HepG2 (cell line): ENCODE measurements around the gene DGKB. TPM values are rescaled to one million over a fixed set of nuclear protein-coding genes. Genes with fewer than 3 reads are reported as not detected.

Source experiments
- ATAC-seq: fragments of 200-7000 bp; cut with Tn5 transposase; 3 replicates; pipeline ENCODE4 v1.9.1; 2020; ENCODE audit warnings: mild to moderate bottlenecking, moderate library complexity
- BruUV-seq: library from RNA; stranded (reverse); fragments of 400-500 nt; replicated peaks from 2 replicates; lab custom pipeline; 2021; lab: Mats Ljungman, UMichigan
- CTCF ChIA-PET: fragments of 300-600 bp; formaldehyde crosslinking; extraction: SDS; loops from one replicate; lab custom pipeline; 2021; ENCODE audit warnings: low total read pairs, inconsistent platforms, low intra/inter-chr PET ratio; lab: Yijun Ruan, JAX
- POLR2A ChIA-PET: fragments of 350-600 bp; sonication (Branson Sonifier 250); formaldehyde crosslinking; loops from one replicate; lab custom pipeline; 2020; ENCODE audit warnings: antibody characterized with exemption, inconsistent platforms; lab: Yijun Ruan, JAX
- DNase-seq: peaks from one replicate; pipeline ENCODE4 v3.0.0-alpha.2; 2015; ENCODE audit warnings: low spot score
- FAIRE-seq: peaks from 3 replicates; lab custom pipeline; 2011; peaks lifted over from hg19 to GRCh38; lab: Jason Lieb, UNC
- H2AFZ ChIP-seq: one replicate; pipeline ENCODE4 v1.6.1; 2011; ENCODE audit warnings: low read length, inconsistent platforms
- H3K27ac ChIP-seq: fragments of 300-600 bp; 3 replicates; pipeline ENCODE4 v1.8.0; 2011; ENCODE audit warnings: mixed run types, mild to moderate bottlenecking, mixed read lengths, low read length, inconsistent platforms; ENCODE audit not compliant: insufficient read depth; ENCODE audit errors: extremely low read length
- H3K27me3 ChIP-seq, 2 experiments: fragments of 200-600 bp in 1 of 2; 2 replicates in 1 of 2; 3 replicates in 1 of 2; pipeline versions ENCODE4 v1.6.0 to v1.8.0; 2011; ENCODE audit warnings: low read length in 2 of 2, mild to moderate bottlenecking in 2 of 2, moderate library complexity in 2 of 2, inconsistent platforms in 1 of 2; ENCODE audit not compliant: insufficient read depth in 2 of 2, control insufficient read depth in 1 of 2
- H3K36me3 ChIP-seq, 2 experiments: fragments of 200-600 bp in 1 of 2; replicated peaks in 1 of 2; 2 replicates in 1 of 2; 3 replicates in 1 of 2; pipeline versions ENCODE4 v1.5.1 to v1.8.0; 2011; ENCODE audit warnings: low read length in 2 of 2, inconsistent platforms in 1 of 2; ENCODE audit not compliant: insufficient read depth in 2 of 2, control insufficient read depth in 1 of 2
- H3K4me1 ChIP-seq: 2 replicates; pipeline ENCODE4 v1.5.1; 2012; ENCODE audit warnings: low read length, inconsistent platforms; ENCODE audit not compliant: insufficient read depth
- H3K4me2 ChIP-seq: 2 replicates; pipeline ENCODE4 v1.6.0; 2011; ENCODE audit warnings: low read depth, low read length, inconsistent platforms
- H3K4me3 ChIP-seq, 3 experiments: fragments of 200-600 bp in 1 of 3; sonication (generic), shearing (Covaris generic) in 1 of 3; replicated peaks in 1 of 3; 2 replicates each; pipeline ENCODE4 v1.5.1; 2011 to 2016; ENCODE audit warnings: low read length in 3 of 3, inconsistent platforms in 2 of 3, low read depth in 2 of 3, mild to moderate bottlenecking in 2 of 3, control low read depth in 1 of 3, mixed read lengths in 1 of 3; ENCODE audit not compliant: insufficient read depth in 1 of 3
- H3K79me2 ChIP-seq: one replicate; pipeline ENCODE4 v1.6.1; 2011; ENCODE audit warnings: low read length, inconsistent platforms; ENCODE audit not compliant: insufficient read depth
- H3K9ac ChIP-seq: 2 replicates; pipeline ENCODE4 v1.6.0; 2011; ENCODE audit warnings: mild to moderate bottlenecking, low read depth, low read length, inconsistent platforms; ENCODE audit not compliant: insufficient read depth
- H3K9me3 ChIP-seq: 2 replicates; pipeline ENCODE4 v1.5.1; 2012; ENCODE audit warnings: mild to moderate bottlenecking, low read length
- H4K20me1 ChIP-seq: 2 replicates; pipeline ENCODE4 v1.6.0; 2011; ENCODE audit warnings: inconsistent platforms, mild to moderate bottlenecking, low read length, moderate library complexity; ENCODE audit not compliant: insufficient read depth
- CBX5 ChIP-seq: sonication (generic); formaldehyde crosslinking; IDR thresholded peaks from 2 replicates; pipeline ENCODE4 v1.4.0; 2020; ENCODE audit warnings: missing genetic modification reagents, borderline replicate concordance
- NFIC ChIP-seq: IDR thresholded peaks from 2 replicates; pipeline ENCODE4 v1.6.1; 2012; ENCODE audit warnings: mild to moderate bottlenecking, low read length, inconsistent platforms
- PTBP1 ChIP-seq: fragments of 200-400 bp; formaldehyde crosslinking; IDR thresholded peaks from 2 replicates; pipeline ENCODE4 v1.6.1; 2018; ENCODE audit warnings: low read length, low read depth; ENCODE audit not compliant: poor library complexity, severe bottlenecking
- ZNF431 ChIP-seq: sonication (generic); formaldehyde crosslinking; IDR thresholded peaks from 2 replicates; pipeline ENCODE4 v1.9.0; 2022; ENCODE audit warnings: missing genetic modification reagents, low read depth, mild to moderate bottlenecking, borderline replicate concordance
- ZNF781 ChIP-seq: sonication (generic); formaldehyde crosslinking; IDR thresholded peaks from 2 replicates; pipeline ENCODE4 v1.5.1; 2020; ENCODE audit warnings: borderline replicate concordance, mild to moderate bottlenecking, missing genetic modification reagents; ENCODE audit errors: not compliant biosample characterization
- WGBS: methylation state at CpG from one replicate; pipeline ENCODE4 v1.1.6; 2017; ENCODE audit warnings: low lambda C conversion rate; 5-methylcytosine and 5-hydroxymethylcytosine counted together
- in situ Hi-C: cut with HindIII; loops from 2 replicates; pipeline ENCODE4 v1.10.0; 2017; ENCODE audit warnings: low pct_unique_long_range_greater_than_20kb; ENCODE audit not compliant: extremely low pct_ligation_motif_present
- intact Hi-C: fragments of 100-400 bp; cut with micrococcal nuclease; formaldehyde crosslinking; loops from one replicate; pipeline ENCODE4 v1.10.0; 2022; ENCODE audit not compliant: unreplicated experiment
- polyA plus RNA-seq, 8 experiments: library from polyadenylated mRNA; depleted of rRNA in 3 of 8; stranded (reverse) in 7 of 8; unstranded in 1 of 8; fragments of >200 nt; fragmentation: Illumina TruSeq in 4 of 8; extraction: Trizol in 4 of 8; gene quantifications; 2 replicates each; pipeline versions ENCODE4 v1.2.1 to v1.2.3, GENCODE V29; 2011 to 2016; ENCODE audit warnings: low read depth in 4 of 8, missing spikeins in 1 of 8, mixed read lengths in 1 of 8; ENCODE audit not compliant: insufficient read depth in 1 of 8
- total RNA-seq, 5 experiments: library from RNA; depleted of rRNA; stranded (reverse); fragments of >200 nt; fragmentation: Illumina TruSeq; extraction: Trizol; gene quantifications; 2 replicates each; pipeline ENCODE4 v1.2.3, GENCODE V29; 2016; ENCODE audit warnings: low read depth in 1 of 5
- TF ChIP-seq, protein P1 (sequence below): IDR thresholded peaks from 2 replicates; pipeline ENCODE4 v1.6.1; 2016; ENCODE audit warnings: low read depth, missing genetic modification reagents, missing compliant biosample characterization
- TF ChIP-seq, protein P2 (sequence below): sonication (generic); formaldehyde crosslinking; IDR thresholded peaks from 2 replicates; pipeline ENCODE4 v1.5.1; 2020; ENCODE audit warnings: missing genetic modification reagents, mild to moderate bottlenecking, borderline replicate concordance
- TF ChIP-seq, protein P3 (sequence below): IDR thresholded peaks from 2 replicates; pipeline ENCODE4 v1.4.0; 2020; ENCODE audit warnings: mild to moderate bottlenecking, missing genetic modification reagents

DGKB gene
- total and polyA plus RNA-seq, 2 of the 13 experiments (the other 11 are each of a cell fraction or from before 2014, with no cell fraction given): not detected

DNA sequence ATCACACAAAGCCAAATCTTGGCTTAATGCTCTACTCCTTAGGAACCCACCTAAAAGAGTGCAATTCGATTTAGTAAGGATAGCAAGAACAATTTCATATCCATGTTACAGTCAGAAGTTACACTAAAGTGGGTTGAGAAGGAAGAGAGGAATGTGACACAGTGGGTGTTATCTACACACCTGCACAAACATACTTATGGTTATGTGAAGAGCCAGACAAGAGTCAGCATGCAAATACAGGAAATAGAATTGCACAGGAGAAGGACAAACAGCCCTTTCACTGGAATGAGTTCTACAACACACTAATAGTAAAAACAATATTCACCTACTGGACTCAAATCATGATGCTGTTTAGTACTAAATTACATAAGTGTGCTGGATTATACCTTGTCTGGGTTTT is 262.8 kb downstream of the DGKB start:
- Histone ChIP-seq H4K20me1 (no peaks in the 10 kb centered on the region), H3K27me3 (no peaks in the 10 kb centered on the region), H3K4me2 (no peak overlapping the region), H3K9ac (no peak overlapping the region), H3K4me3 (no peak overlapping the region), H2AFZ (no peak overlapping the region), H3K9me3 (peaks cover 59% of the 10 kb centered on the region), H3K79me2 (no peaks in the 10 kb centered on the region), H3K4me1 (no peaks in the 10 kb centered on the region), H3K36me3 (no peaks in the 10 kb centered on the region), H3K27ac (no peak overlapping the region)
- ChIA-PET CTCF (no interaction called here), POLR2A (no interaction called here)
- in situ Hi-C loops (no loop called here), intact Hi-C loops (no loop called here)
- TF ChIP-seq NFIC (no peak), ZNF431 (CRISPR knock-in tag) (no peak), PTBP1 (no peak), ZNF781 (CRISPR knock-in tag) (no peak), CBX5 (CRISPR knock-in tag) (no peak)
- TF ChIP-seq, protein P1, sequence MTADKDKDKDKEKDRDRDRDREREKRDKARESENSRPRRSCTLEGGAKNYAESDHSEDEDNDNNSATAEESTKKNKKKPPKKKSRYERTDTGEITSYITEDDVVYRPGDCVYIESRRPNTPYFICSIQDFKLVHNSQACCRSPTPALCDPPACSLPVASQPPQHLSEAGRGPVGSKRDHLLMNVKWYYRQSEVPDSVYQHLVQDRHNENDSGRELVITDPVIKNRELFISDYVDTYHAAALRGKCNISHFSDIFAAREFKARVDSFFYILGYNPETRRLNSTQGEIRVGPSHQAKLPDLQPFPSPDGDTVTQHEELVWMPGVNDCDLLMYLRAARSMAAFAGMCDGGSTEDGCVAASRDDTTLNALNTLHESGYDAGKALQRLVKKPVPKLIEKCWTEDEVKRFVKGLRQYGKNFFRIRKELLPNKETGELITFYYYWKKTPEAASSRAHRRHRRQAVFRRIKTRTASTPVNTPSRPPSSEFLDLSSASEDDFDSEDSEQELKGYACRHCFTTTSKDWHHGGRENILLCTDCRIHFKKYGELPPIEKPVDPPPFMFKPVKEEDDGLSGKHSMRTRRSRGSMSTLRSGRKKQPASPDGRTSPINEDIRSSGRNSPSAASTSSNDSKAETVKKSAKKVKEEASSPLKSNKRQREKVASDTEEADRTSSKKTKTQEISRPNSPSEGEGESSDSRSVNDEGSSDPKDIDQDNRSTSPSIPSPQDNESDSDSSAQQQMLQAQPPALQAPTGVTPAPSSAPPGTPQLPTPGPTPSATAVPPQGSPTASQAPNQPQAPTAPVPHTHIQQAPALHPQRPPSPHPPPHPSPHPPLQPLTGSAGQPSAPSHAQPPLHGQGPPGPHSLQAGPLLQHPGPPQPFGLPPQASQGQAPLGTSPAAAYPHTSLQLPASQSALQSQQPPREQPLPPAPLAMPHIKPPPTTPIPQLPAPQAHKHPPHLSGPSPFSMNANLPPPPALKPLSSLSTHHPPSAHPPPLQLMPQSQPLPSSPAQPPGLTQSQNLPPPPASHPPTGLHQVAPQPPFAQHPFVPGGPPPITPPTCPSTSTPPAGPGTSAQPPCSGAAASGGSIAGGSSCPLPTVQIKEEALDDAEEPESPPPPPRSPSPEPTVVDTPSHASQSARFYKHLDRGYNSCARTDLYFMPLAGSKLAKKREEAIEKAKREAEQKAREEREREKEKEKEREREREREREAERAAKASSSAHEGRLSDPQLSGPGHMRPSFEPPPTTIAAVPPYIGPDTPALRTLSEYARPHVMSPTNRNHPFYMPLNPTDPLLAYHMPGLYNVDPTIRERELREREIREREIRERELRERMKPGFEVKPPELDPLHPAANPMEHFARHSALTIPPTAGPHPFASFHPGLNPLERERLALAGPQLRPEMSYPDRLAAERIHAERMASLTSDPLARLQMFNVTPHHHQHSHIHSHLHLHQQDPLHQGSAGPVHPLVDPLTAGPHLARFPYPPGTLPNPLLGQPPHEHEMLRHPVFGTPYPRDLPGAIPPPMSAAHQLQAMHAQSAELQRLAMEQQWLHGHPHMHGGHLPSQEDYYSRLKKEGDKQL (CRISPR knock-in tag): no peak
- TF ChIP-seq, protein P2, sequence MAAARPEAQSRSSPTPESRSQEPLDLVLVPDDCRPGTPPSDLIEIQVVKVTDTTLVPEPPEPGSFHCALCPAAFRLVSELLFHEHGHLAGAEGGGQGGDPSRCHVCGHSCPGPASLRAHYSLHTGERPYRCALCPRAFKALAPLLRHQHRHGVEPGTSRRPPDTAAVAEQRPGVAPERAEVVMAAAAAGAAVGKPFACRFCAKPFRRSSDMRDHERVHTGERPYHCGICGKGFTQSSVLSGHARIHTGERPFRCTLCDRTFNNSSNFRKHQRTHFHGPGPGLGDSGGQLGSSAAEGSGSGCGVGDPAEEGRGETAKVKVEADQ (CRISPR knock-in tag): no peak
- TF ChIP-seq, protein P3, sequence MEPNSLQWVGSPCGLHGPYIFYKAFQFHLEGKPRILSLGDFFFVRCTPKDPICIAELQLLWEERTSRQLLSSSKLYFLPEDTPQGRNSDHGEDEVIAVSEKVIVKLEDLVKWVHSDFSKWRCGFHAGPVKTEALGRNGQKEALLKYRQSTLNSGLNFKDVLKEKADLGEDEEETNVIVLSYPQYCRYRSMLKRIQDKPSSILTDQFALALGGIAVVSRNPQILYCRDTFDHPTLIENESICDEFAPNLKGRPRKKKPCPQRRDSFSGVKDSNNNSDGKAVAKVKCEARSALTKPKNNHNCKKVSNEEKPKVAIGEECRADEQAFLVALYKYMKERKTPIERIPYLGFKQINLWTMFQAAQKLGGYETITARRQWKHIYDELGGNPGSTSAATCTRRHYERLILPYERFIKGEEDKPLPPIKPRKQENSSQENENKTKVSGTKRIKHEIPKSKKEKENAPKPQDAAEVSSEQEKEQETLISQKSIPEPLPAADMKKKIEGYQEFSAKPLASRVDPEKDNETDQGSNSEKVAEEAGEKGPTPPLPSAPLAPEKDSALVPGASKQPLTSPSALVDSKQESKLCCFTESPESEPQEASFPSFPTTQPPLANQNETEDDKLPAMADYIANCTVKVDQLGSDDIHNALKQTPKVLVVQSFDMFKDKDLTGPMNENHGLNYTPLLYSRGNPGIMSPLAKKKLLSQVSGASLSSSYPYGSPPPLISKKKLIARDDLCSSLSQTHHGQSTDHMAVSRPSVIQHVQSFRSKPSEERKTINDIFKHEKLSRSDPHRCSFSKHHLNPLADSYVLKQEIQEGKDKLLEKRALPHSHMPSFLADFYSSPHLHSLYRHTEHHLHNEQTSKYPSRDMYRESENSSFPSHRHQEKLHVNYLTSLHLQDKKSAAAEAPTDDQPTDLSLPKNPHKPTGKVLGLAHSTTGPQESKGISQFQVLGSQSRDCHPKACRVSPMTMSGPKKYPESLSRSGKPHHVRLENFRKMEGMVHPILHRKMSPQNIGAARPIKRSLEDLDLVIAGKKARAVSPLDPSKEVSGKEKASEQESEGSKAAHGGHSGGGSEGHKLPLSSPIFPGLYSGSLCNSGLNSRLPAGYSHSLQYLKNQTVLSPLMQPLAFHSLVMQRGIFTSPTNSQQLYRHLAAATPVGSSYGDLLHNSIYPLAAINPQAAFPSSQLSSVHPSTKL (CRISPR knock-in tag): no peak
- ATAC-seq (no peak), FAIRE-seq (no peak), DNase-seq (no peak)
- no TSS peak for BruUV-seq
- 0% methylated on average over 1 of the region's 1 CpG for WGBS
